Measurements from ENCODE around the gene SSTR3. TPM values are rescaled to one million over a fixed set of nuclear protein-coding genes. Genes with fewer than 3 reads are reported as not detected.

Gene SSTR3
- total RNA-seq, result not detected
- not detected for polyA plus RNA-seq
- long read RNA-seq, donor 1, partial matches to known transcripts, result 0 of 1 reads
- long read RNA-seq, donor 1, other reads (novel, unspliced or antisense), result 1 of 1 reads
- long read RNA-seq, donor 2, result 0 reads

DNA sequence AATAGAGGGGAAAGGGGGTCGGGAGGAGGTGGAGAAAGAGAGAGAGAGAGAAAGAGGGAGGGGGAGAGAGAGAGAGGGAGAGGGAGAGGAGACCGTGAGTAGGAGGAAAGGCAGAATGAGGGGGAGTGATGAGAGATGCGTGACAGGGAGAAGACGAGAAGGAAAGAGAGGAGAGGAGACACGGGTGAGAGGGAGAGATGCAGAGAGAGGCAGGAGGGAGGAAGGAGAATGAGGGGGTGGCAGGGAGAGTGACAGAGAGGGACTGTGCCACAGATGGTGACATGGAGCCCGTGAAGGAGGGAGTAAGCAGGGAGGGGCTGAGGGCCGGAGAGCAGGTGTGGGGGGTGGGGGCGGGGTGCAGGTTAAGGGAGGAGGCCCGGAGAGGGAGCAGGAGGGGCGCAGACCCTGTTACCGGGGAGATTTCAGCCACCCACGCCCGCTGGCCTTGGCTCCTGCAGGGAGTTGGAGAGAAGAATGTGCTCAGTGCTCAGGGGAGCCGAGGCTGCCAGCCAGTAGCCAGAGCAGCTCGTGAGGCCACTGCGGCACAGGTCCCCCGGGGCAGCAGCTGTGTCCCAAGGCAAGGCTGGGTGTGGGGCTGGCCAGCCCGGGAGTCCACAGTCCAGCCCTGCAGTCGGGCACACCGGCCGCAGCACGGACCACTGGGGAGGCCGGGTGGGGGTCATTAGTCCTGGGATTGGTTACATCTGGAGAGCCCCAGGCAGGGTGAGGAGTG is at the start of gene SSTR3:
SSTR3 (minus strand) TSS at position 304 of the 733 bp plus-strand sequence. CDS start 4,674 bp downstream, outside the sequence.
- Histone ChIP-seq H3K27me3 (ENCODE audit: control insufficient read depth in 1 of 2, insufficient read depth in 2 of 2, low read length in 1 of 2) (no peaks in the 10 kb centered on the region), H3K9me3 (ENCODE audit: control insufficient read depth, low read length) (no peaks in the 10 kb centered on the region), H3K36me3 (ENCODE audit: control insufficient read depth in 1 of 2, insufficient read depth in 2 of 2, low read length in 1 of 2) (no peaks in the 10 kb centered on the region), H3K4me3 (ENCODE audit: low read length in 2 of 2) (no peak within 1 kb of the TSS), H3K4me1 (ENCODE audit: control insufficient read depth in 1 of 2, insufficient read depth in 2 of 2, low read length in 2 of 2) (no peaks in the 10 kb centered on the region), H3K27ac (ENCODE audit: low read depth in 1 of 2, low read length in 2 of 2) (no peak within 1 kb of the TSS)
- 5 to 7% methylated on average over 22 to 23 of the region's 23 CpGs for WGBS, 2 donors
- DNase-seq (peak; percentile 44 to 72), ATAC-seq (ENCODE audit: low FRiP score) (no peak)
- intact Hi-C loops (cut with DNase I), result no loop called here

- intact Hi-C loops (cut with DNase I), result no loop called here
- no peak overlapping the region for H3K27ac ChIP-seq (ENCODE audit: low read depth in 1 of 2, low read length in 2 of 2)
Observed at GRCh38 chr22:37260901-37261336, 48.6 kb upstream of the SSTR3 start.

GRCh38 chr22:37260155-37260795 is 48.0 kb upstream of the SSTR3 start:
- intact Hi-C loops (cut with DNase I), result no loop called here
- Histone ChIP-seq H3K27me3 (ENCODE audit: control insufficient read depth in 1 of 2, insufficient read depth in 2 of 2, low read length in 1 of 2) (no peaks in the 10 kb centered on the region), H3K27ac (ENCODE audit: low read depth in 1 of 2, low read length in 2 of 2) (no peak overlapping the region), H3K4me1 (ENCODE audit: control insufficient read depth in 1 of 2, insufficient read depth in 2 of 2, low read length in 2 of 2) (no peaks in the 10 kb centered on the region), H3K9me3 (ENCODE audit: control insufficient read depth, low read length) (peaks cover 15% of the 10 kb centered on the region), H3K4me3 (ENCODE audit: low read length in 2 of 2) (no peak overlapping the region), H3K36me3 (ENCODE audit: control insufficient read depth in 1 of 2, insufficient read depth in 2 of 2, low read length in 1 of 2) (no peaks in the 10 kb centered on the region)
- WGBS, 2 donors, result 15 to 29% methylated on average over 15 of the region's 15 CpGs
- DNase-seq (peak; percentile 2 to 23), ATAC-seq (ENCODE audit: low FRiP score) (no peak)

More at GRCh38 chr22:37260901-37261336, 48.6 kb upstream of the SSTR3 start:
- no peaks in the 10 kb centered on the region for H3K4me1 ChIP-seq (ENCODE audit: control insufficient read depth in 1 of 2, insufficient read depth in 2 of 2, low read length in 2 of 2)
- DNase-seq, result peak; percentile 68 to 76
- no peak overlapping the region for H3K4me3 ChIP-seq (ENCODE audit: low read length in 2 of 2)
- ATAC-seq (ENCODE audit: low FRiP score), result peak; percentile 76
- peaks cover 15% of the 10 kb centered on the region for H3K9me3 ChIP-seq (ENCODE audit: control insufficient read depth, low read length)
- 21 to 22% methylated on average over 14 of the region's 14 CpGs for WGBS, 2 donors
- no peaks in the 10 kb centered on the region for H3K27me3 ChIP-seq (ENCODE audit: control insufficient read depth in 1 of 2, insufficient read depth in 2 of 2, low read length in 1 of 2)
- no peaks in the 10 kb centered on the region for H3K36me3 ChIP-seq (ENCODE audit: control insufficient read depth in 1 of 2, insufficient read depth in 2 of 2, low read length in 1 of 2)

DNA sequence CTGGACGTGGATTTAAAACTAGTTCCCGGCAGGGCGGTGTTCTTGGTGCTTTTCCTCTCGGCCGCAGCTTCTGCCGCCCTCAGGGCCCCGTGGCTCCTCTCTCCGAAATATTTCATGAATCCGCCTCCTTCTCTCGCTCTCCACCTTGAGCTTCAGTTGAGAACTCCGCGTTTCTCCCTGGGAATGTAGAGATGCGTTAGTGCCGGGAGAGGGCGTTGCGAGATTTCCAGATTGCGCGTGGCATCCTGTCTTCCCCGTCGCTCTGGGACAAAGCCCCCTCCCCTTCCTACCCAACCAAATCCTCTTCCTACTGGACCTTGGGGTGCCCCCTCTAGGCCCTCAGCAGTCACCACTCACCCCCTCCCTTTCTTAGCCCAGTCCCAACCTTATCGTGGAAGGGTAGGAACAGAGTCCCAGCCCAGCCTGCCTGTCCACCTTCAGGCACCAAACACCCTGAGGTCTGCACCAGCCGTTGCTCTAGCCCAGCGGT is 47.3 kb upstream of the SSTR3 start:
- intact Hi-C loops (cut with DNase I), result no loop called here
- DNase-seq (peak; percentile 44 to 54), ATAC-seq (ENCODE audit: low FRiP score) (no peak)
- Histone ChIP-seq H3K27me3 (ENCODE audit: control insufficient read depth in 1 of 2, insufficient read depth in 2 of 2, low read length in 1 of 2) (no peaks in the 10 kb centered on the region), H3K4me1 (ENCODE audit: control insufficient read depth in 1 of 2, insufficient read depth in 2 of 2, low read length in 2 of 2) (no peaks in the 10 kb centered on the region), H3K36me3 (ENCODE audit: control insufficient read depth in 1 of 2, insufficient read depth in 2 of 2, low read length in 1 of 2) (no peaks in the 10 kb centered on the region), H3K27ac (ENCODE audit: low read depth in 1 of 2, low read length in 2 of 2) (no peak overlapping the region), H3K9me3 (ENCODE audit: control insufficient read depth, low read length) (peaks cover 12% of the 10 kb centered on the region), H3K4me3 (ENCODE audit: low read length in 2 of 2) (no peak overlapping the region)
- 4 to 6% methylated on average over 23 of the region's 23 CpGs for WGBS, 2 donors

GRCh38 chr22:37258753-37259401 is 46.6 kb upstream of the SSTR3 start:
- Histone ChIP-seq H3K4me1 (ENCODE audit: control insufficient read depth in 1 of 2, insufficient read depth in 2 of 2, low read length in 2 of 2) (no peaks in the 10 kb centered on the region), H3K27me3 (ENCODE audit: control insufficient read depth in 1 of 2, insufficient read depth in 2 of 2, low read length in 1 of 2) (no peaks in the 10 kb centered on the region), H3K4me3 (ENCODE audit: low read length in 2 of 2) (no peak overlapping the region), H3K9me3 (ENCODE audit: control insufficient read depth, low read length) (peaks cover 5% of the 10 kb centered on the region), H3K36me3 (ENCODE audit: control insufficient read depth in 1 of 2, insufficient read depth in 2 of 2, low read length in 1 of 2) (no peaks in the 10 kb centered on the region), H3K27ac (ENCODE audit: low read depth in 1 of 2, low read length in 2 of 2) (no peak overlapping the region)
- WGBS, 2 donors, result 76 to 78% methylated on average over 14 of the region's 14 CpGs
- ATAC-seq (ENCODE audit: low FRiP score) (no peak), DNase-seq (peak; percentile 23 to 29)
- intact Hi-C loops (cut with DNase I), result no loop called here

DNA sequence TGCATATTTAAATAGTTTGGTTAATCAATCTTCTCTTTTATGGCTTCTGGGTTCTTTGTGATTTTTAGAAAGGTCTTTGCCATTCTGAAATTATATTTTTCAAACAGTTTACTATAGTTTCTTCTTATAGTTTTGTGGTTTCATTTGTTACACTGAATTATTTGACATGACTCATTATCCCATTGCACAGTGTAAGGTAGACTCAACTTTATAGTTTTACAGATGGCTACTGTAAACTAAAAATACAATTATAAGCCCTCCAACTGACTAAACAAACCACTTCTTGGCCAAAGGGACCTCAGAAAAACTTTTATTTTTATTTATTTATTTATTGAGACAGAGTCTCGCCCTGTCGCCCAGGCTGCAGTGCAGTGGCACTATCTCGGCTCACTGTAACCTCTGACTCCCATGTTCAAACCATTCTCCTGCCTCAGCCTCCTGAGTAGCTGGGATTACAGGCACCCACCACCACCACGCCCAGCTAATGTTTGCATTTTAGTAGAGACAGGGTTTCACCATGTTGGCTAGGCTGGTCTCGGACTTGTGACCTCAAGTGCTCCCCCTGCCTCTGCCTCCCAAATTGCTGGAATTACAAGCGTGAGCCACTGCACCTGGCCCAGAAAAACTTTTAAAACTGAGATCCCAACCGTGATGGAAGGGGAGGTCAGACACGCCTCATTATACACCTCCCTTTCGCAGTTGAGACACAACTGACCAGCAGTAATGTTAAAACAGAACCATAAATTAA is 45.9 kb upstream of the SSTR3 start:
- WGBS, 2 donors, result 76 to 80% methylated on average over 9 of the region's 9 CpGs
- H3K9me3 ChIP-seq (ENCODE audit: control insufficient read depth, low read length), result peaks cover 2% of the 10 kb centered on the region
- ATAC-seq (ENCODE audit: low FRiP score), result no peak
- no peak overlapping the region for H3K27ac ChIP-seq (ENCODE audit: low read depth in 1 of 2, low read length in 2 of 2)
- no peak overlapping the region for H3K4me3 ChIP-seq (ENCODE audit: low read length in 2 of 2)
- intact Hi-C loops (cut with DNase I), result no loop called here
- no peaks in the 10 kb centered on the region for H3K36me3 ChIP-seq (ENCODE audit: control insufficient read depth in 1 of 2, insufficient read depth in 2 of 2, low read length in 1 of 2)
- DNase-seq, result peak; percentile 9 to 17
- no peaks in the 10 kb centered on the region for H3K27me3 ChIP-seq (ENCODE audit: control insufficient read depth in 1 of 2, insufficient read depth in 2 of 2, low read length in 1 of 2)
- H3K4me1 ChIP-seq (ENCODE audit: control insufficient read depth in 1 of 2, insufficient read depth in 2 of 2, low read length in 2 of 2), result no peaks in the 10 kb centered on the region

GRCh38 chr22:37256075-37256726 is 43.9 kb upstream of the SSTR3 start:
- Histone ChIP-seq H3K4me1 (ENCODE audit: control insufficient read depth in 1 of 2, insufficient read depth in 2 of 2, low read length in 2 of 2) (no peaks in the 10 kb centered on the region), H3K27ac (ENCODE audit: low read depth in 1 of 2, low read length in 2 of 2) (no peak overlapping the region), H3K9me3 (ENCODE audit: control insufficient read depth, low read length) (no peaks in the 10 kb centered on the region), H3K27me3 (ENCODE audit: control insufficient read depth in 1 of 2, insufficient read depth in 2 of 2, low read length in 1 of 2) (no peaks in the 10 kb centered on the region), H3K4me3 (ENCODE audit: low read length in 2 of 2) (no peak overlapping the region), H3K36me3 (ENCODE audit: control insufficient read depth in 1 of 2, insufficient read depth in 2 of 2, low read length in 1 of 2) (no peaks in the 10 kb centered on the region)
- DNase-seq (peak; percentile 30 to 64), ATAC-seq (ENCODE audit: low FRiP score) (no peak)
- intact Hi-C loops (cut with DNase I), result no loop called here
- WGBS, 2 donors, result 54 to 65% methylated on average over 9 to 10 of the region's 10 CpGs

GRCh38 chr22:37255558-37256006 is 43.3 kb upstream of the SSTR3 start:
- Histone ChIP-seq H3K4me3 (ENCODE audit: low read length in 2 of 2) (no peak overlapping the region), H3K9me3 (ENCODE audit: control insufficient read depth, low read length) (no peaks in the 10 kb centered on the region), H3K4me1 (ENCODE audit: control insufficient read depth in 1 of 2, insufficient read depth in 2 of 2, low read length in 2 of 2) (no peaks in the 10 kb centered on the region), H3K27me3 (ENCODE audit: control insufficient read depth in 1 of 2, insufficient read depth in 2 of 2, low read length in 1 of 2) (no peaks in the 10 kb centered on the region), H3K27ac (ENCODE audit: low read depth in 1 of 2, low read length in 2 of 2) (no peak overlapping the region), H3K36me3 (ENCODE audit: control insufficient read depth in 1 of 2, insufficient read depth in 2 of 2, low read length in 1 of 2) (no peaks in the 10 kb centered on the region)
- intact Hi-C loops (cut with DNase I), result no loop called here
- ATAC-seq (ENCODE audit: low FRiP score), result no peak
- no peak for DNase-seq
